CD14-positive monocyte (primary cell): Measurements from ENCODE around the gene ZNF648. TPM values are rescaled to one million over a fixed set of nuclear protein-coding genes. Genes with fewer than 3 reads are reported as not detected.

ENCODE experiments used
- DNase-seq, 3 donors: peaks; one replicate each; pipeline ENCODE4 v3.0.0-alpha.2; 2011 to 2022
- H2AFZ ChIP-seq: 2 replicates; pipeline ENCODE4 v1.6.0; 2012; ENCODE audit warnings: mild to moderate bottlenecking, low read depth, low read length, inconsistent platforms; ENCODE audit not compliant: insufficient read depth, poor library complexity, severe bottlenecking
- H3K27ac ChIP-seq, 2 donors: 1 replicate in 1 of 2; 2 replicates in 1 of 2; pipeline ENCODE4 v1.5.1; 2012 to 2013; ENCODE audit warnings: low read length in 2 of 2, control low read depth in 1 of 2, inconsistent platforms in 1 of 2, low read depth in 1 of 2, mild to moderate bottlenecking in 1 of 2
- H3K27me3 ChIP-seq, 2 donors: one replicate each; pipeline versions ENCODE4 v1.6.0 to v1.6.1; 2011 to 2013; ENCODE audit warnings: low read length in 2 of 2; ENCODE audit not compliant: control insufficient read depth in 2 of 2, insufficient read depth in 2 of 2
- H3K36me3 ChIP-seq, 2 donors: replicated peaks in 1 of 2; 1 replicate in 1 of 2; 2 replicates in 1 of 2; pipeline versions ENCODE4 v1.5.1 to v1.6.1; 2012 to 2013; ENCODE audit warnings: low read length in 2 of 2, control low read depth in 1 of 2, inconsistent platforms in 1 of 2, mild to moderate bottlenecking in 1 of 2; ENCODE audit not compliant: insufficient read depth in 2 of 2, control insufficient read depth in 1 of 2
- H3K4me1 ChIP-seq, 2 donors: 1 replicate in 1 of 2; 2 replicates in 1 of 2; pipeline versions ENCODE4 v1.5.1 to v1.6.1; 2012 to 2013; ENCODE audit warnings: low read length in 2 of 2, control low read depth in 1 of 2, inconsistent platforms in 1 of 2, mild to moderate bottlenecking in 1 of 2, moderate library complexity in 1 of 2; ENCODE audit not compliant: insufficient read depth in 2 of 2, control insufficient read depth in 1 of 2
- H3K4me2 ChIP-seq: replicated peaks from 2 replicates; pipeline ENCODE3; 2012; ENCODE audit warnings: low read length, moderate library complexity, mild to moderate bottlenecking; ENCODE audit not compliant: poor library complexity, severe bottlenecking; ENCODE audit errors: extremely low read depth
- H3K4me3 ChIP-seq, 3 experiments: fragments of 200-600 bp in 1 of 3; sonication (generic) in 1 of 3; replicated peaks in 1 of 3; 1 replicate in 2 of 3; 2 replicates in 1 of 3; pipeline ENCODE4 v1.5.1; 2011 to 2013; ENCODE audit warnings: low read length in 3 of 3, mild to moderate bottlenecking in 3 of 3, control low read depth in 2 of 3, low read depth in 2 of 3, inconsistent platforms in 1 of 3, moderate library complexity in 1 of 3
- H3K79me2 ChIP-seq: 2 replicates; pipeline ENCODE4 v1.6.0; 2012; ENCODE audit warnings: mild to moderate bottlenecking, control low read depth, inconsistent platforms, low read length, moderate library complexity; ENCODE audit not compliant: insufficient read depth
- H3K9ac ChIP-seq: 2 replicates; pipeline ENCODE4 v1.6.0; 2017; ENCODE audit warnings: low read length, mild to moderate bottlenecking; ENCODE audit not compliant: insufficient read depth, poor library complexity, severe bottlenecking
- H3K9me3 ChIP-seq, 2 donors: replicated peaks in 1 of 2; 1 replicate in 1 of 2; 2 replicates in 1 of 2; pipeline versions ENCODE4 v1.5.1 to v1.6.1; 2012 to 2013; ENCODE audit warnings: low read length in 2 of 2, control low read depth in 1 of 2; ENCODE audit not compliant: control insufficient read depth in 1 of 2, insufficient read depth in 1 of 2
- H4K20me1 ChIP-seq: 2 replicates; pipeline ENCODE4 v1.6.0; 2012; ENCODE audit warnings: mild to moderate bottlenecking, low read length, control low read depth, moderate library complexity; ENCODE audit not compliant: insufficient read depth
- H3K27ac Mint-ChIP-seq, 7 donors: one replicate each; pipeline ENCODE4 v1.8.0; 2020; ENCODE audit warnings: mild to moderate bottlenecking in 7 of 7, mixed read lengths in 7 of 7, moderate library complexity in 6 of 7, inconsistent platforms in 2 of 7
- H3K27me3 Mint-ChIP-seq, 3 donors: one replicate each; pipeline ENCODE4 v1.8.0; 2021 to 2022; ENCODE audit warnings: low read depth in 3 of 3, mild to moderate bottlenecking in 3 of 3, mixed read lengths in 3 of 3, moderate library complexity in 3 of 3, inconsistent platforms in 1 of 3
- H3K36me3 Mint-ChIP-seq, 2 donors: one replicate each; pipeline ENCODE4 v1.8.0; 2020; ENCODE audit warnings: mixed read lengths in 2 of 2, inconsistent platforms in 1 of 2, mild to moderate bottlenecking in 1 of 2
- H3K4me1 Mint-ChIP-seq: one replicate; pipeline ENCODE4 v1.8.0; 2020; ENCODE audit warnings: mild to moderate bottlenecking, mixed read lengths
- H3K4me3 Mint-ChIP-seq, 2 donors: one replicate each; pipeline ENCODE4 v1.8.0; 2020; ENCODE audit warnings: mild to moderate bottlenecking in 2 of 2, mixed read lengths in 2 of 2, moderate library complexity in 1 of 2
- H3K9me3 Mint-ChIP-seq, 7 donors: one replicate each; pipeline ENCODE4 v1.8.0; 2020 to 2022; ENCODE audit warnings: mixed read lengths in 7 of 7, mild to moderate bottlenecking in 6 of 7, moderate library complexity in 6 of 7, inconsistent platforms in 2 of 7
- CTCF ChIP-seq: fragments of 200-600 bp; IDR thresholded peaks from one replicate; pipeline ENCODE4 v1.8.0; 2022; ENCODE audit warnings: antibody characterized with exemption, mild to moderate bottlenecking
- WGBS: methylation state at CpG from one replicate; pipeline ENCODE4 v1.1.5; 2013; ENCODE audit warnings: missing lambda C conversion rate; ENCODE audit not compliant: insufficient coverage; 5-methylcytosine and 5-hydroxymethylcytosine counted together
- intact Hi-C, 2 donors: fragments of 100-400 bp; cut with micrococcal nuclease; formaldehyde crosslinking; loops; one replicate each; pipeline versions ENCODE4 v1.15.0 to v1.15.1; 2023
- polyA plus RNA-seq, 3 donors: library from polyadenylated mRNA; depleted of rRNA in 1 of 3; unstranded in 2 of 3; stranded (reverse) in 1 of 3; fragments of 300-500 nt in 2 of 3; fragments of >200 nt in 1 of 3; fragmentation: Illumina TruSeq in 2 of 3; gene quantifications; 1 replicate in 2 of 3; 2 replicates in 1 of 3; pipeline ENCODE4 v1.2.3, GENCODE V29; 2012 to 2021

Gene ZNF648
- polyA plus RNA-seq, 3 donors: not detected

- no peak for TF ChIP-seq CTCF
- H3K4me3 ChIP-seq: no peak overlapping the region
- H3K27me3 ChIP-seq: peaks cover 3 to 9% of the 10 kb centered on the region in 2 donors
- Mint-ChIP-seq H3K27ac (no peak overlapping the region), H3K27me3 (peaks cover 21 to 27% (median 24%) of the 10 kb centered on the region in 3 donors), H3K9me3 (peaks cover 0 to 6% (median under 1%) of the 10 kb centered on the region in 7 donors), H3K4me3 (no peak overlapping the region), H3K36me3 (no peaks in the 10 kb centered on the region), H3K4me1 (no peaks in the 10 kb centered on the region)
- no peak overlapping the region for H3K9ac ChIP-seq
- intact Hi-C loops: no loop called here
- no peak for DNase-seq
- no peak overlapping the region for H3K4me2 ChIP-seq
- no peaks in the 10 kb centered on the region for H4K20me1 ChIP-seq
- no peaks in the 10 kb centered on the region for H3K79me2 ChIP-seq
- H3K9me3 ChIP-seq: no peaks in the 10 kb centered on the region
- H3K36me3 ChIP-seq: no peaks in the 10 kb centered on the region
- no peak overlapping the region for H3K27ac ChIP-seq
- WGBS: 100% methylated on average over 1 of the region's 3 CpGs
- no peak overlapping the region for H2AFZ ChIP-seq
- H3K4me1 ChIP-seq: no peaks in the 10 kb centered on the region
Measured at GRCh38 chr1:182102043-182102416, 40.5 kb upstream of the ZNF648 start.

- Histone ChIP-seq H3K9me3 (no peaks in the 10 kb centered on the region), H4K20me1 (no peaks in the 10 kb centered on the region), H3K4me1 (no peaks in the 10 kb centered on the region), H3K27me3 (peaks cover 3 to 9% of the 10 kb centered on the region in 2 donors), H3K79me2 (no peaks in the 10 kb centered on the region), H3K27ac (no peak overlapping the region), H2AFZ (no peak overlapping the region), H3K36me3 (no peaks in the 10 kb centered on the region), H3K9ac (no peak overlapping the region), H3K4me3 (no peak overlapping the region), H3K4me2 (no peak overlapping the region)
- Mint-ChIP-seq H3K9me3 (peaks cover 0 to 6% (median 0%) of the 10 kb centered on the region in 7 donors), H3K36me3 (no peaks in the 10 kb centered on the region), H3K4me3 (no peak overlapping the region), H3K4me1 (no peaks in the 10 kb centered on the region), H3K27me3 (peaks cover 21 to 27% (median 24%) of the 10 kb centered on the region in 3 donors), H3K27ac (no peak overlapping the region)
- no peak for DNase-seq
- 85% methylated on average over 4 of the region's 8 CpGs for WGBS
- no peak for TF ChIP-seq CTCF
- intact Hi-C loops: no loop called here
Measured at GRCh38 chr1:182101415-182102042, 40.0 kb upstream of the ZNF648 start.
